Amygdala (tissue), 56 donors: Measurements from ENCODE around the gene TNFSF4.
"Not testable (repeated sequence)": the region's sequence is repeated elsewhere in the genome, so short reads cannot be mapped to it uniquely, and the experiment has no call there.

Experiments
- DNase-seq, 56 donors: peaks; one replicate each; lab custom pipeline; 2025; lab: John Stamatoyannopoulos, UW

Gene TNFSF4

GRCh38 chr1:173206816-173207568, at the start of gene TNFSF4:
Gene TNFSF4 (minus strand): TSS chr1:173207331. CDS start chr1:173207176, 155 bp downstream.
- peak in 1 of 56 donors; percentile 3 for DNase-seq

DNA sequence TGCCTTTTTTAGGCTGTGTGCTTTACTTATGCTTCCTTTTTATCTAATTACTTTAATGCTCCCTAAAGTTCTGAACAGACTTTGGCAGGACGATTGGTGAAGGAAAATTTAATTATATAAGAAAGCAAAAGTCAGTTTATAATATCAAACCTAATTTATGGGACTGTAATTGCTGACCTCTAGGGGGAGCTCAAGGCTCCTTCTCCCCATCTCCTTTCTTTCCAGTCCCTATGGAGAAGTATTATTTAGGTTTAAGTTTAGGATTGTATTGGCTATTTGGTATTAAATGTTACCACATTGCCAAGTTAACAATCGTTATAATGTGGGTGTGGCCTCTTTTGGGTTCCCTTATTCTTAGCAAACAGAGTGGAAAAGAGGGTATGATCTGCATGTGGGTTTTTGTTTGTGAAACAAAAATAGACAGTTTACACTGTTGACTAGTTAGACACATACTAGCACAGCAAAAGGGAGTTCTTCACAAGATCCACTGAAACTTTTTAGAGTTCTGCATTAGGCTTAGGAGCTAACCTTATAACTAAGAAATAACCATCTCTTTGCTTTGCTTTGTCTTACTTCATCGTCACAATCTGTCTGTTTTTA, 48.2 kb upstream of the TNFSF4 start:
- no peak for DNase-seq

GRCh38 chr1:173253046-173253445, 45.9 kb upstream of the TNFSF4 start:
- DNase-seq, result no peak

DNA sequence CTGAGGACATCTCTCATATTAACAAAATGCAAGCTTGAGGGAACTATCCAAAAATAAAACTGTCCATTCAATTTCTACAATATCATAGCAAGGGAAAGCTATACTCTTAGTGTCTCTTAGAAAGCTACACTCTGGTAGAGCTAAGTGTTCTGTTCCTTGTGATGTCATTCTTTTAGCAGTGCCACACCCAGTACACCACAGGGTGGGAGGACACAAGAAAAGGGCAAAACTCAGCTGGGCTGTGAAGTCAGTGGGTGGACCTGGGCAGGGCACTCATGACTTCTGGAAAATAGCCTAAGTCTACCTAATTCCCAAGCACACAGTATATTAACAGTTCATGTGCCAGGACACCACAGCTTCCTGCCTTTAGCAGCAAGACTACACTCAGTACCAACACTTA, 42.2 kb upstream of the TNFSF4 start:
- no peak for DNase-seq

GRCh38 chr1:173248247-173248940, 41.3 kb upstream of the TNFSF4 start:
- DNase-seq, result no peak

GRCh38 chr1:173245892-173246291, 38.8 kb upstream of the TNFSF4 start:
- no peak for DNase-seq

GRCh38 chr1:173243300-173243699, 36.2 kb upstream of the TNFSF4 start:
- no peak for DNase-seq

DNA sequence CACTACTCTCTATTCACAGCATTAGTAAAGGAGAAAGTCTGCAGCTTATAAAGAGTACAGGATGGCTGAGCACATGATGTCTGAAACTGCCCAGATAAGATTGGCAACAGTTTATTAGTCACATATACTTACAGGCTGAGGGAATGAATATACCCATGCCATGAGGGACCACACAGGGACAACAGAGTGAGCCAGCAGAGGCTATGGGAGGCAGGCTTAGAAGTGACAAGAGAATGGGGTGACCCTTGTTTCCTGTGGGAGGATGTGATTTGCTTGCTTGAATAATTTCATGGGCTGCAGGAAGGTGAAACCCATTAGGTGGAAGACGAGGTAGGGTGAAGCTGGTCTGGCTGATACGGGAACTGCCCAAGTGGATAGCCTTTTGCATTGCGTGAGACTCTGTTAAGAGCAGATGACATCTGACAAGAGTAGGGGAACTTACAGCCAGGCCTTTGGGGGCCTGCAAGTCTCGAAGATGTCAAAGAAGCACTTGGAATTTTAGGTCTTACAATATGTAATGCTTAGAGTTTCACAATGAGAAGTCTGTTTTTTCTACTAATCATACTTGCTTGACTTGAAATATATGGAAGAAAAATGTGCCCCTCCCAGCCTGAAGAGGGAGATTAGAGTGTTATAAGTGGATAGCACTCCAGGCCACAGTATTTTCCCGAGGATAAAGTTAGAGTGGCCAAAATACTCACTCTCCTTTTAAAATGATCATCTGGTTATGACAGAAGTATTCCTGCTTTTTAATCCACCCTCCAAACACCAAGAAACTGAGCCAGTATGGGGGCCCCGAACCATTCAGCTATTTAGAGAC, 34.6 kb upstream of the TNFSF4 start:
- DNase-seq, result no peak

GRCh38 chr1:173240609-173241008, 33.5 kb upstream of the TNFSF4 start:
- no peak for DNase-seq

DNA sequence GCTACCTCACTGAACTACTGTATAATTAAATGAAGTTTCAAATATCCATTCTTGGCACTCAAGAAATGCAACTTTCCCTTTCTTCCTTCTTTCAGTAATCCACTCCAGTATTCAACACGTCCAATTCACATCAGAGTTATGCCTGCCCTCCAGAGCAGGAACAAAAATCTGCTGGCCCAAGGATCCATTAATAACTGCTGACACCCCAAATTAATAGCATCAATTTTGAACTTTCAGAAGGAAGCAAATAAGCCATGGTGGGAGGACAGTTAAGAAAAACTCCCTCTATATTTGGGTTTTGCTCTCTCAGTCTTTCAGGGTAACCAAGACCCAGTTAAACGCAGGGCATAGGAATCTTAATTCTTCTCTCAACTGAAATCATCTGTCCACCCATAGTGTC, 31.9 kb upstream of the TNFSF4 start:
- no peak for DNase-seq

DNA sequence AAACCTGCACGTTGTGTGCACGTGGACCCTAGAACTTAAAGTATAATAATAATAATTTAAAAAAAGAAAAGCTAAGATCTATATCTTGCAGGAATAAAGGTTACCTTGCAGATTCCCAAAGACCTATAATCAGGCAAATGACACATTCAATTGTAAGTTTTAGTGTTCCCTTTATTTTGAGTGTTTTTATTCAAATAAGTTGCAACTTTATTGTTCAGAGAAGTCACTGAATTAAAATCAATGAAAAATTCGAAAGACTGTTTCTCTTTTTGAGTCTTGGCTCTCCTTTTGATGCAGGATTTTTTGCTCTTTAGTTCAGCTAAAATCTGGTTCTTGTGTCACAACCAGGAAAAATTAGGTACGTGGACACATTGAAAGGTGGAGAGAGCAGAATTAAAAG, 27.8 kb upstream of the TNFSF4 start:
- DNase-seq, result no peak

DNA sequence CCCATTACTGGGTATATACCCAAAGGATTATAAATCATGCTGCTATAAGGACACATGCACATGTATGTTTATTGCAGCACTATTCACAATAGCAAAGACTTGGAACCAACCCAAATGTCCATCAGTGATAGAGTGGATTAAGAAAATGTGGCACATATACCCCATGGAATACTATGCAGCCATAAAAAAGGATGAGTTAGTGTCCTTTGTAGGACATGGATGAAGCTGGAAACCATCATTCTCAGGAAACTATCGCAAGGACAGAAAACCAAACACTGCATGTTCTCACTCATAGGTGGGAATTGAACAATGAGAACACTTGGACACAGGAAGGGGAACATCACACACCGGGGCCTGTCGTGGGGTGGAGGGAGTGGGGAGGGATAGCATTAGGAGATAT, 27.3 kb upstream of the TNFSF4 start:
- not testable (repeated sequence) for DNase-seq

DNA sequence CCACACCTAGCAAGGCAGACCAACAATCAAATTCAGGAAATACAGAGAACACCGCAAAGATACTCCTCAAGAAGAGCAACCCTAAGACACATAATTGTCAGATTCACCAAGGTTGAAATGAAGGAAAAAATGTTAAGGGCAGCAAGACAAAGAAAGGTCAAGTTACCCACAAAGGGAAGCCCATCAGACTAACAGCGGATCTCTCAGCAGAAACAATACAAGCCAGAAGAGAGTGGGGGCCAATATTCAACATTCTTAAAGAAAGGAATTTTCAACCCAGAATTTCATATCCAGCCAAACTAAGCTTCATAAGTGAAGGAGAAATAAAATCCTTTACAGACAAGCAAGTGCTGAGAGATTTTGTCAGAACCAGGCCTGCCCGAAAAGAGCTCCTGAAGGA, 21.9 kb upstream of the TNFSF4 start:
- not testable (repeated sequence) for DNase-seq

- no peak for DNase-seq
Measured at GRCh38 chr1:173224949-173225348, 17.8 kb upstream of the TNFSF4 start.

- DNase-seq, result no peak
Measured at GRCh38 chr1:173224280-173224892, 17.3 kb upstream of the TNFSF4 start.

DNA sequence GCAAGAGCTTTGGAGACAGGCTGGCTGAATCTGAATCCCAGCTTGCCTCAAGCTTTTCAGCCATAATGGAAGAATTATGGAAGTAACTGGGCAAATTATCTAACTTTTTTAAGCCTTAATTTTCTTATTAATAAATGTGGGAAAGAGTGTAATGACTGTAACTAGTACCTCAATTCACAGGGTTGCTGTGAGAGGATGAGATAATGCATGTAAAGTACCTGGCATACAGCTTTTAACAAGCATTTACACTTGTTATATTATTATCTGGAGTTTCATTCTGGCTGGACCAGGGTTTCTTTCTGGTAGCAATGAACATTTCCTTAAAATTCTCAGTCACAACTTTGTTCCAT, 15.9 kb upstream of the TNFSF4 start:
- DNase-seq, result no peak

GRCh38 chr1:173222149-173223030, 15.3 kb upstream of the TNFSF4 start:
- DNase-seq, result no peak

DNA sequence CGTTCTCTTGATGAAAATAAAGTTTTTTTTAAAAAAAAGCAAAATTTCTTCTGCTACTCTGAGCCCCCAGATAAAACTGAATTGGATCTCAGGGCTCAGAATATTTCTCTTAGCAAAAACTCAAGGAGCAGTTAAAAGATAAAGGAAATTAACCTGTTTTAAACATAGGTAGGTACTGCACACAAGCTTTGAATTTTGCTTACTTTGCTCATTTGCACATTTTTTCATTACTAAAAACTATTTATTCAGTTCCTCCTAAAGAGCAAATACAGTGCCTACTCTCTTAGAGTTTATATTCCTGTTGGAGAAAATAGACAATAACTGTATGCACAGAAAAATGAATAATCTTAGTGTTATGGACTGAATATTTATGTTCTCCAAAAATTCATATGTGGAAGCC, 13.0 kb upstream of the TNFSF4 start:
- no peak for DNase-seq

DNA sequence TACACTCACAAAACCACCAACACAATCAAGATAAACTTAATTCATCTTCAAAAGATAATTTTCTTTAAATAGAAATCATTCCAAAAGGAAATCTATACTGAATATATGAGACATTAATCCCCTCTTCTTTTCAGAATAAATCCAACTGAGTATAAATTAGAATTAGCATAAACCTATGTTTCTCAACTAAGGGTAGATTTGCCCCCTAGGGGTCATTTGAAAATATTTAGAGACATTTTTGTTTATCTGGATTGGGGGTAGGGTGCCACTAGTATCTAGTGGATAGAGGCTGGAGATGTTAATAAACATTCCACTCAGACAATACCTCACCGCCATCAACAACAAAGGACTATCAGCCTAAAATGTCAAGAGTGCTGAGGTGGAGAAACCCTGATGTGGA, 6.5 kb upstream of the TNFSF4 start:
- DNase-seq, result no peak
